CD4-positive, alpha-beta T cell (primary cell): ENCODE results near the gene ZDHHC8. TPM values are rescaled to one million over a fixed set of nuclear protein-coding genes. Genes with fewer than 3 reads are reported as not detected.

Source experiments
- ATAC-seq: fragments of 200-7000 bp; cut with Tn5 transposase; one replicate; pipeline ENCODE4 v1.10.0; 2022; ENCODE audit warnings: mild to moderate bottlenecking; ENCODE audit not compliant: poor library complexity
- CTCF ChIA-PET: fragments of 350-600 bp; sonication (Branson Sonifier 250); formaldehyde crosslinking; loops from one replicate; lab custom pipeline; 2021; ENCODE audit warnings: antibody characterized with exemption, inconsistent platforms; lab: Charles Lee
- POLR2A ChIA-PET: fragments of 350-600 bp; sonication (Branson Sonifier 250); formaldehyde crosslinking; loops from one replicate; lab custom pipeline; 2021; ENCODE audit warnings: antibody characterized with exemption, inconsistent platforms; lab: Charles Lee
- DNase-seq, 14 experiments: peaks; one replicate each; pipeline ENCODE4 v3.0.0-alpha.2; 2013 to 2020; ENCODE audit warnings: mixed read lengths in 2 of 14
- H3K27ac ChIP-seq, 2 donors: one replicate each; pipeline versions ENCODE4 v1.5.1 to v1.7.0; 2013; ENCODE audit warnings: low read length in 2 of 2, low read depth in 1 of 2, mild to moderate bottlenecking in 1 of 2
- H3K27me3 ChIP-seq, 2 experiments: 1 replicate in 1 of 2; 2 replicates in 1 of 2; pipeline versions ENCODE4 v1.6.1 to v1.7.0; 2013; ENCODE audit warnings: low read length in 2 of 2, control low read depth in 1 of 2, mild to moderate bottlenecking in 1 of 2, moderate library complexity in 1 of 2; ENCODE audit not compliant: insufficient read depth in 2 of 2, control insufficient read depth in 1 of 2
- H3K36me3 ChIP-seq: one replicate; pipeline ENCODE4 v1.6.1; 2013; ENCODE audit warnings: low read length, control low read depth; ENCODE audit not compliant: insufficient read depth
- H3K4me1 ChIP-seq: one replicate; pipeline ENCODE4 v1.6.1; 2013; ENCODE audit warnings: low read length, control low read depth; ENCODE audit not compliant: insufficient read depth
- H3K4me3 ChIP-seq: one replicate; pipeline ENCODE4 v1.5.1; 2013; ENCODE audit warnings: mild to moderate bottlenecking, low read length, moderate library complexity
- H3K9me3 ChIP-seq, 2 experiments: 1 replicate in 1 of 2; 2 replicates in 1 of 2; pipeline versions ENCODE4 v1.6.1 to v1.7.0; 2013; ENCODE audit warnings: low read length in 2 of 2, mild to moderate bottlenecking in 2 of 2, control low read depth in 1 of 2, moderate library complexity in 1 of 2; ENCODE audit not compliant: control insufficient read depth in 1 of 2, insufficient read depth in 1 of 2
- H3K27ac Mint-ChIP-seq: one replicate; pipeline ENCODE4 v1.8.0; 2020; ENCODE audit warnings: mixed read lengths
- H3K27me3 Mint-ChIP-seq: one replicate; pipeline ENCODE4 v1.8.0; 2021; ENCODE audit warnings: mixed read lengths
- H3K36me3 Mint-ChIP-seq: one replicate; pipeline ENCODE4 v1.8.0; 2021; ENCODE audit warnings: low read depth, mixed read lengths
- H3K4me1 Mint-ChIP-seq: one replicate; pipeline ENCODE4 v1.8.0; 2021; ENCODE audit warnings: low read depth, mixed read lengths
- H3K4me3 Mint-ChIP-seq: one replicate; pipeline ENCODE4 v1.8.0; 2020; ENCODE audit warnings: mild to moderate bottlenecking, mixed read lengths
- H3K9me3 Mint-ChIP-seq: one replicate; pipeline ENCODE4 v1.8.0; 2020; ENCODE audit warnings: mixed read lengths
- intact Hi-C, 2 experiments: fragments of 100-400 bp; cut with DNase I in 1 of 2; cut with micrococcal nuclease in 1 of 2; formaldehyde crosslinking; loops; one replicate each; pipeline versions ENCODE4 v1.15.1 to v1.9.0; 2023 to 2025; cut with DNase I, micrococcal nuclease
- total RNA-seq, 174 experiments: library from RNA in 2 of 174; stranded (reverse) in 2 of 174; gene quantifications; one replicate each; pipeline ENCODE4 v1.2.3 and lab custom pipeline; 2021 to 2026
- TF ChIP-seq, protein P1 (sequence below): fragments of 200-600 bp; IDR thresholded peaks from one replicate; pipeline ENCODE4 v1.8.0; 2022; ENCODE audit warnings: antibody characterized with exemption, mild to moderate bottlenecking

Gene ZDHHC8
- total RNA-seq, 2 experiments from 2014 or later = 44.9 to 49.3 TPM

DNA sequence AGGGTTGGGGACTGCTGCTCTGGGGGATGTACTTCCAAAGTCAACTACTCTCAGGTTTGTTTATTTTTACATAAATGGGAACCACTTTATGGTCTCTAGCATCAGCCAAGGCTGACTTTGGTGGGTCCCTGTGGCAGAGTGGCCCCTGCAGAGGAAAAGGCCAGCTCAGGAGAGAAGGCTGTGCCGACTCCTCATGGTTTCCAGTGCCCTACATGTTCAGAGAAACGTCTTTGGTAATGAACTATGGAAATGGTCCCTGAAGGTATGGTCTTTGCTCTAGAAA is 3.0 kb upstream of the ZDHHC8 start:
- H3K4me3 Mint-ChIP-seq = peak overlapping the region; percentile 85
- Histone ChIP-seq H3K9me3 (no peaks in the 10 kb centered on the region), H3K4me3 (no peak overlapping the region), H3K27me3 (no peaks in the 10 kb centered on the region), H3K4me1 (peaks cover 43% of the 10 kb centered on the region), H3K27ac (peak overlapping the region in 1 of 2 donors; percentile 44), H3K36me3 (peaks cover 30% of the 10 kb centered on the region)
- peaks cover 32% of the 10 kb centered on the region for H3K36me3 Mint-ChIP-seq
- ChIA-PET CTCF (interaction anchor here (1.5 to 2.8 kb wide), 3 partner anchors 11 to 158 kb away, joined by 3 to 22 read pairs (median 8); partner anchors contain the start of genes RANBP1 and TRMT2A), POLR2A (interaction anchor here (1.5 to 1.7 kb wide), 2 partner anchors 11 to 158 kb away, joined by 6 to 11 read pairs; partner anchors contain the start of gene TRMT2A)
- peaks cover 18% of the 10 kb centered on the region for H3K4me1 Mint-ChIP-seq
- intact Hi-C loops = loop anchor here in 1 of 2 experiments (2.0 kb wide), 1 partner anchor 48 kb away; the partner anchor contains the start of gene DGCR8
- TF ChIP-seq, protein P1, sequence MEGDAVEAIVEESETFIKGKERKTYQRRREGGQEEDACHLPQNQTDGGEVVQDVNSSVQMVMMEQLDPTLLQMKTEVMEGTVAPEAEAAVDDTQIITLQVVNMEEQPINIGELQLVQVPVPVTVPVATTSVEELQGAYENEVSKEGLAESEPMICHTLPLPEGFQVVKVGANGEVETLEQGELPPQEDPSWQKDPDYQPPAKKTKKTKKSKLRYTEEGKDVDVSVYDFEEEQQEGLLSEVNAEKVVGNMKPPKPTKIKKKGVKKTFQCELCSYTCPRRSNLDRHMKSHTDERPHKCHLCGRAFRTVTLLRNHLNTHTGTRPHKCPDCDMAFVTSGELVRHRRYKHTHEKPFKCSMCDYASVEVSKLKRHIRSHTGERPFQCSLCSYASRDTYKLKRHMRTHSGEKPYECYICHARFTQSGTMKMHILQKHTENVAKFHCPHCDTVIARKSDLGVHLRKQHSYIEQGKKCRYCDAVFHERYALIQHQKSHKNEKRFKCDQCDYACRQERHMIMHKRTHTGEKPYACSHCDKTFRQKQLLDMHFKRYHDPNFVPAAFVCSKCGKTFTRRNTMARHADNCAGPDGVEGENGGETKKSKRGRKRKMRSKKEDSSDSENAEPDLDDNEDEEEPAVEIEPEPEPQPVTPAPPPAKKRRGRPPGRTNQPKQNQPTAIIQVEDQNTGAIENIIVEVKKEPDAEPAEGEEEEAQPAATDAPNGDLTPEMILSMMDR = no peak
- H3K9me3 Mint-ChIP-seq = no peaks in the 10 kb centered on the region
- no peak for ATAC-seq
- DNase-seq = no peak
- no peaks in the 10 kb centered on the region for H3K27me3 Mint-ChIP-seq
- peak overlapping the region; percentile 79 for H3K27ac Mint-ChIP-seq

GRCh38 chr22:20128902-20129746 is 2.5 kb upstream of the ZDHHC8 start:
- peak overlapping the region in 1 of 2 donors; percentile 44 for H3K27ac ChIP-seq
- Mint-ChIP-seq H3K27ac (peak overlapping the region; percentile 79), H3K4me3 (peak overlapping the region; percentile 85), H3K36me3 (peaks cover 27% of the 10 kb centered on the region), H3K27me3 (no peaks in the 10 kb centered on the region), H3K4me1 (peaks cover 23% of the 10 kb centered on the region), H3K9me3 (no peaks in the 10 kb centered on the region)
- ChIA-PET CTCF (interaction anchor here (0.6 to 2.8 kb wide), 8 partner anchors 11 to 399 kb away, joined by 3 to 22 read pairs (median 4); partner anchors contain the start of genes RANBP1 and TRMT2A), POLR2A (interaction anchor here (1.0 to 1.7 kb wide), 3 partner anchors 11 to 158 kb away, joined by 4 to 11 read pairs (median 6); partner anchors contain the start of genes TANGO2 and TRMT2A)
- no peaks in the 10 kb centered on the region for H3K9me3 ChIP-seq
- TF ChIP-seq, protein P1 = peak; percentile 56
- H3K4me1 ChIP-seq = peaks cover 43% of the 10 kb centered on the region
- intact Hi-C loops = loop anchor here (1.0 to 2.0 kb wide), 2 partner anchors 48 to 159 kb away; partner anchors contain the start of gene DGCR8 (in 1 of the 2)
- ATAC-seq = peak; percentile 38
- peak; percentile 30 to 78 (median 51) for DNase-seq
- H3K27me3 ChIP-seq = no peaks in the 10 kb centered on the region
- H3K4me3 ChIP-seq = no peak overlapping the region
- H3K36me3 ChIP-seq = peaks cover 24% of the 10 kb centered on the region

GRCh38 chr22:20129747-20130014 is 1.9 kb upstream of the ZDHHC8 start:
- TF ChIP-seq, protein P1 = no peak
- peak overlapping the region; percentile 79 for H3K27ac Mint-ChIP-seq
- intact Hi-C loops = loop anchor here (1.0 to 5.0 kb wide), 3 partner anchors 49 to 159 kb away; partner anchors contain the start of gene DGCR8 (in 1 of the 2)
- Histone ChIP-seq H3K27me3 (no peaks in the 10 kb centered on the region), H3K36me3 (peaks cover 21% of the 10 kb centered on the region), H3K4me3 (no peak overlapping the region), H3K27ac (no peak overlapping the region), H3K4me1 (peaks cover 48% of the 10 kb centered on the region), H3K9me3 (no peaks in the 10 kb centered on the region)
- DNase-seq (no peak), ATAC-seq (no peak)
- peaks cover 28% of the 10 kb centered on the region for H3K4me1 Mint-ChIP-seq
- H3K36me3 Mint-ChIP-seq = peaks cover 25% of the 10 kb centered on the region
- POLR2A ChIA-PET = interaction anchor here (1.0 to 1.7 kb wide), 3 partner anchors 12 to 159 kb away, joined by 4 to 11 read pairs (median 6); partner anchors contain the start of genes TANGO2 and TRMT2A
- no peaks in the 10 kb centered on the region for H3K27me3 Mint-ChIP-seq
- CTCF ChIA-PET = interaction anchor here (0.6 to 2.8 kb wide), 8 partner anchors 12 to 399 kb away, joined by 3 to 22 read pairs (median 4); partner anchors contain the start of genes RANBP1 and TRMT2A
- H3K9me3 Mint-ChIP-seq = no peaks in the 10 kb centered on the region
- peak overlapping the region; percentile 85 for H3K4me3 Mint-ChIP-seq
